Thyroid gland (tissue), 4 donors: ENCODE measurements around the gene WNT3A. TPM values are rescaled to one million over a fixed set of nuclear protein-coding genes. Genes with fewer than 3 reads are reported as not detected.

Experiments
- DNase-seq, 2 donors: peaks; one replicate each; pipeline ENCODE4 v3.0.0-alpha.2; 2019
- H3K27ac ChIP-seq, 3 donors: fragments of 200-600 bp; sonication (generic); 1 replicate in 2 of 3; 2 replicates in 1 of 3; pipeline ENCODE4 v1.5.1; 2016 to 2019; ENCODE audit warnings: mild to moderate bottlenecking in 1 of 3, moderate library complexity in 1 of 3
- H3K27me3 ChIP-seq: fragments of 200-600 bp; sonication (generic); one replicate; pipeline ENCODE4 v1.5.1; 2019
- H3K36me3 ChIP-seq, 2 donors: fragments of 200-600 bp; sonication (generic); one replicate each; pipeline ENCODE4 v1.5.1; 2016 to 2019
- H3K4me1 ChIP-seq, 2 donors: fragments of 200-600 bp; sonication (generic); one replicate each; pipeline ENCODE4 v1.5.1; 2017 to 2019
- H3K4me3 ChIP-seq, 3 donors: fragments of 200-600 bp; sonication (generic); replicated peaks in 1 of 3; 1 replicate in 2 of 3; 2 replicates in 1 of 3; pipeline ENCODE4 v1.5.1; 2016; ENCODE audit warnings: mild to moderate bottlenecking in 1 of 3
- H3K9me3 ChIP-seq: fragments of 200-600 bp; sonication (generic); one replicate; pipeline ENCODE4 v1.5.1; 2017
- POLR2A ChIP-seq, 2 donors: fragments of 450-650 bp; IDR thresholded peaks; one replicate each; pipeline ENCODE4 v1.6.1; 2017; ENCODE audit warnings: antibody characterized with exemption in 2 of 2, mild to moderate bottlenecking in 2 of 2, moderate library complexity in 1 of 2
- WGBS, 2 donors: methylation state at CpG; one replicate each; pipeline ENCODE4 v1.1.5; 2017; 5-methylcytosine and 5-hydroxymethylcytosine counted together
- intact Hi-C: fragments of 100-400 bp; cut with DNase I; formaldehyde crosslinking; loops from one replicate; pipeline ENCODE4 v1.15.1; 2023
- total RNA-seq, 4 donors: library from RNA; depleted of rRNA; stranded (reverse); fragments of >200 nt; gene quantifications; one replicate each; pipeline ENCODE4 v1.2.3, GENCODE V29; 2016
- TF ChIP-seq, protein P1 (sequence below), 6 experiments: fragments of 200-600 bp in 3 of 6; fragments of 450-650 bp in 3 of 6; sonication (generic) in 3 of 6; IDR thresholded peaks; one replicate each; pipeline ENCODE4 v1.5.1; 2016 to 2019; ENCODE audit warnings: antibody characterized with exemption in 6 of 6, mild to moderate bottlenecking in 2 of 6, inconsistent platforms in 1 of 6, moderate library complexity in 1 of 6

Gene WNT3A
- total RNA-seq, 4 donors from 2014 or later: not detected

DNA sequence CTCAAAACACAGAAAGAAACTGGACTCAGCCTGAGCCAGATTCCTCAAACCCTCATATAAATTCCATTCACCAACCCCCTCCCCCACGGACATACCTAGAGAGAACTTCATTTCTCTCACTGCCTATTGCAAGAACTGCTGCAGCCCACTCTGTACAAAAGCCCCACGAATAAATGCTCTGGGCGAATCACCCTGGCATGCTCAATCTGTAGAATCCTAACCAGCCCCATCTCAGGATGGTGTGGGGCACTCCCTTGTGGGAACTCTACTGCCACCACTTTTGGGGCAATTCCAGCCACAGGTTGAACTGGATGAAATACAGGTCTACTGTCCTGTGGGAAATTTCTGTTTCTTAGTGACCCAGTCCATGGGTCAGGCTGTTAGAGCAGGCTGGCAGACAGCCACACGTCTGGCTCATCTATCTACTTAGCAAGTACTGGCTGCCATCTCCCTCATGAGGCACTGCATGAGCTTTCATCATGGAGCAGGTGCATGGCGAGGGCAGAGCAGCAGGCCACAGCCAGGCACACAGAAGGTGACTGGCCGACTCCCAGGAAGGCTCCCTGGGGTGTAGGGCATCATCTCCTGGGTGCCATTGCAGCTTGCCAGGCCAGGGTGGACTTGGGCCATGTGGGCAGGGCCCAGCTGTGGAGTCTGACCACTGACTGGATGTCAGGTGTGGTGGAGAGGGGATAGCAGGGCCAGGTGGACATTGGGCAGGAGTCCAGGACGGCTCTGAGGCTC is 97.9 kb downstream of the WNT3A start:
- H3K27me3 ChIP-seq: no peaks in the 10 kb centered on the region
- no peaks in the 10 kb centered on the region for H3K9me3 ChIP-seq
- TF ChIP-seq, protein P1, sequence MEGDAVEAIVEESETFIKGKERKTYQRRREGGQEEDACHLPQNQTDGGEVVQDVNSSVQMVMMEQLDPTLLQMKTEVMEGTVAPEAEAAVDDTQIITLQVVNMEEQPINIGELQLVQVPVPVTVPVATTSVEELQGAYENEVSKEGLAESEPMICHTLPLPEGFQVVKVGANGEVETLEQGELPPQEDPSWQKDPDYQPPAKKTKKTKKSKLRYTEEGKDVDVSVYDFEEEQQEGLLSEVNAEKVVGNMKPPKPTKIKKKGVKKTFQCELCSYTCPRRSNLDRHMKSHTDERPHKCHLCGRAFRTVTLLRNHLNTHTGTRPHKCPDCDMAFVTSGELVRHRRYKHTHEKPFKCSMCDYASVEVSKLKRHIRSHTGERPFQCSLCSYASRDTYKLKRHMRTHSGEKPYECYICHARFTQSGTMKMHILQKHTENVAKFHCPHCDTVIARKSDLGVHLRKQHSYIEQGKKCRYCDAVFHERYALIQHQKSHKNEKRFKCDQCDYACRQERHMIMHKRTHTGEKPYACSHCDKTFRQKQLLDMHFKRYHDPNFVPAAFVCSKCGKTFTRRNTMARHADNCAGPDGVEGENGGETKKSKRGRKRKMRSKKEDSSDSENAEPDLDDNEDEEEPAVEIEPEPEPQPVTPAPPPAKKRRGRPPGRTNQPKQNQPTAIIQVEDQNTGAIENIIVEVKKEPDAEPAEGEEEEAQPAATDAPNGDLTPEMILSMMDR (IDR thresholded peaks at IDR 0.05): no peak
- TF ChIP-seq POLR2A (IDR thresholded peaks at IDR 0.05): no peak
- DNase-seq: no peak
- WGBS, 2 donors: 76 to 81% methylated on average over 7 of the region's 7 CpGs
- H3K27ac ChIP-seq: no peak overlapping the region
- H3K4me3 ChIP-seq: no peak overlapping the region
- intact Hi-C loops: loop anchor here (5.0 to 10.0 kb wide), 2 partner anchors 38 to 370 kb away; partner anchors contain the start of genes GUK1, JMJD4 and SNAP47
- peaks cover 6 to 16% of the 10 kb centered on the region in 2 donors for H3K36me3 ChIP-seq
- H3K4me1 ChIP-seq: peaks cover 24 to 26% of the 10 kb centered on the region in 2 donors

DNA sequence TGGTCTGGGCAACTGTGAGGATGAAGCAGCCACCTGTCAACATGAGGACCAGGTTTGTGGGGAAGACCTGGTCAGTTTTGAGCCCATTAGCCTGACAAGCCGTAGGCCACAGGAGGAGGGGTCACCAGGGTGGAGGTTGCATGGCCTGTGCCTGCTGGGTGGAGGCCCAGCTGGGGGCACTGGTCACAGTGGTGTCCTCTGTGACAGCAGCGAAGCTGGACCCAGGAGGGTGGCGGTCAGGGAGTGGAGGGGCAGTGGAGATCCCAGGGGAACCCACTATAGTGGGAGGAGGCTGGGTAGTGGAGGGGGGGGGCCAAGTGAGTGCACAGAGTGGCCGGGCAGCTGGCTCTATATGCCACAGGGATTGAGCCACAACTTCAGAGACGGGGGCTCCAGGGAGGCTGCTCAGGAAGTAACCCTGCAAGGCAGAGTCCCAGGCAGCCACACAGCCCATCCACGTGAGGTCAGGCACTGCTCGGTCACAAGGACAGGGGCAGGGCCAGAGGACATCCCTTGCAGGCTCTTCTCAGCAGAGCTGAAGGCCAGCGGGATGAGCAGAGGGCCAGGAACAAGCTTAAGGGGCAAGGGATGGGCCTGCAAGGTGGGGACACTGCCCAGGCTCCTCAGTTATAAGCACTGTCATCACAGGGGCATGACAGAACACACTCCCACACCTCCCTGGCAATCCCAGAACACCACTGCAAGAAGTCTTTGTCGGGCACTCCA is 98.6 kb downstream of the WNT3A start:
- H3K36me3 ChIP-seq: peaks cover 0 to 10% of the 10 kb centered on the region in 2 donors
- no peak overlapping the region for H3K27ac ChIP-seq
- 87 to 88% methylated on average over 8 to 9 of the region's 9 CpGs for WGBS, 2 donors
- peaks cover 30 to 31% of the 10 kb centered on the region in 2 donors for H3K4me1 ChIP-seq
- H3K27me3 ChIP-seq: no peaks in the 10 kb centered on the region
- no peaks in the 10 kb centered on the region for H3K9me3 ChIP-seq
- intact Hi-C loops: loop anchor here (5.0 to 10.0 kb wide), 2 partner anchors 37 to 371 kb away; partner anchors contain the start of genes GUK1, JMJD4 and SNAP47
- no peak for DNase-seq
- H3K4me3 ChIP-seq: no peak overlapping the region
- TF ChIP-seq POLR2A (IDR thresholded peaks at IDR 0.05): no peak
- TF ChIP-seq, protein P1 (IDR thresholded peaks at IDR 0.05): no peak

DNA sequence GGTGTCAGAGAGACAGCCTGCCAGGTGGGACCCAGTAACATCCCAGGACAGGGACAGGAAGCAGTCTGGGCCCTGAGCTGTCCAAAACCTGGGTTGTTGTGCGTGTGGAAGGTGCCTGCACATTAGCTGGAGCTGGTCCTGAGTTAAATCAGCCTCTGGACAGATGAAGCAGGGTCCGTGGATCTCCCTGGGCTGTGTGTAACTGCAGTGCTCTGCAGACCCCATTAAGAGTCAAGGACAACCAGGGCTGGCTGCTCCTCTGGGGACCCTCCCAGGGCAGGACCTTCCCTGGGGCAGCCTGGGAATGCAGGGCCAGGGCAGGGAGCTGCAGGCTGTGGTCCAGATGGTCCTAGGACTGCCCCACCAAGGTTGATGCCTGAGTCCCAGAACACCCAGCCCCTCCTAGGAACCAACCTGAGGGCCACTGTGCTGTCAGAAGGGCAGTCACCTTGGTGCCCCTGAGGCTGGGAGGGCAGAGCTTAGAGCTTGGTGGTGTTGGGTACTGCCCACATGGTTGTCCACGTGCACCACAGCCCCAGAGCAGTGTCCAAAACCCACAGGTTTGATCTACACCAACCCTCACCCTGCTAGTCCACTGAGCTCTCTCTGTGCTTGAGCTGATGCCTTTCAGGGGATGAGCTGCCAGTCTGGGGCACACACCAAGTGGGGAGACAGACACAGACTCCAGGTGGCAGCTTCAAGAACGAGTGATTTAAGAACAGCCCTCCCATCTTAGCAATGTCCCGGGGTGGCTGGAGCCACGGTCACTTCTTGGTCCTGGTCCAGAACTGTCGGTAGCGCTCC is 99.4 kb downstream of the WNT3A start:
- intact Hi-C loops: loop anchor here (5.0 to 10.0 kb wide), 2 partner anchors 36 to 371 kb away; partner anchors contain the start of genes GUK1, JMJD4 and SNAP47
- H3K9me3 ChIP-seq: no peaks in the 10 kb centered on the region
- H3K27me3 ChIP-seq: no peaks in the 10 kb centered on the region
- no peak overlapping the region for H3K4me3 ChIP-seq
- no peak for DNase-seq
- H3K4me1 ChIP-seq: peaks cover 30 to 31% of the 10 kb centered on the region in 2 donors
- H3K36me3 ChIP-seq: peaks cover 0 to 5% of the 10 kb centered on the region in 2 donors
- no peak overlapping the region for H3K27ac ChIP-seq
- no peak for TF ChIP-seq POLR2A (IDR thresholded peaks at IDR 0.05)
- TF ChIP-seq, protein P1 (IDR thresholded peaks at IDR 0.05): no peak
- WGBS, 2 donors: 82 to 89% methylated on average over 6 of the region's 8 CpGs

DNA sequence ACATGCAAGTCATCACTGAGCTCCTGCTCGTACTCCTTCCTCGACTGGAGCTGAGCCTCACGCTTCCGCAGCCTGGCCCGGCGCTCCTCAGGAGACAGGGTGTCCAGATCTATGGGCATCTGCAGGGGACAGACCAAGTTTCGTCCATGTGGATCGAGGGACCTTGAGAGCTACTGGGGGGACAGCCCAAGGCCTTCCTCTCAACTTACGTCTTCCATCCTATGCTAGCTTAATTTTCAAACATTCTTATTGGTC is 99.9 kb downstream of the WNT3A start:
- intact Hi-C loops: loop anchor here (5.0 to 10.0 kb wide), 2 partner anchors 36 to 372 kb away; partner anchors contain the start of genes GUK1, JMJD4 and SNAP47

More for the DNA sequence above, 99.9 kb downstream of the WNT3A start:
- no peak for DNase-seq
- 92 to 94% methylated on average over 9 of the region's 9 CpGs for WGBS, 2 donors
- TF ChIP-seq, protein P1 (IDR thresholded peaks at IDR 0.05): no peak
- no peak for TF ChIP-seq POLR2A (IDR thresholded peaks at IDR 0.05)
- Histone ChIP-seq H3K27me3 (no peaks in the 10 kb centered on the region), H3K27ac (no peak overlapping the region), H3K4me3 (no peak overlapping the region), H3K9me3 (no peaks in the 10 kb centered on the region), H3K36me3 (peaks cover 0 to 5% of the 10 kb centered on the region in 2 donors), H3K4me1 (peaks cover 28 to 29% of the 10 kb centered on the region in 2 donors)
